Vagina (tissue), 2 donors: ENCODE data around the gene PPP1R15B.

Experiments
- POLR2A ChIP-seq, 2 donors: fragments of 450-650 bp; IDR thresholded peaks; one replicate each; pipeline ENCODE4 v1.6.1; 2017; ENCODE audit warnings: antibody characterized with exemption in 2 of 2, mild to moderate bottlenecking in 2 of 2, moderate library complexity in 2 of 2
- POLR2AphosphoS5 ChIP-seq, 2 donors: sonication (generic); formaldehyde crosslinking; IDR thresholded peaks; one replicate each; pipeline ENCODE4 v1.9.0; 2017; ENCODE audit warnings: antibody characterized with exemption in 2 of 2, mild to moderate bottlenecking in 2 of 2, low read depth in 1 of 2; ENCODE audit not compliant: insufficient read depth in 1 of 2
- TF ChIP-seq, protein P1 (sequence below), 3 experiments: fragments of 450-650 bp in 2 of 3; fragments of 200-600 bp in 1 of 3; sonication (generic) in 1 of 3; IDR thresholded peaks; one replicate each; pipeline ENCODE4 v1.5.1; 2017 to 2019; ENCODE audit warnings: antibody characterized with exemption in 3 of 3, mild to moderate bottlenecking in 2 of 3, moderate library complexity in 2 of 3

DNA sequence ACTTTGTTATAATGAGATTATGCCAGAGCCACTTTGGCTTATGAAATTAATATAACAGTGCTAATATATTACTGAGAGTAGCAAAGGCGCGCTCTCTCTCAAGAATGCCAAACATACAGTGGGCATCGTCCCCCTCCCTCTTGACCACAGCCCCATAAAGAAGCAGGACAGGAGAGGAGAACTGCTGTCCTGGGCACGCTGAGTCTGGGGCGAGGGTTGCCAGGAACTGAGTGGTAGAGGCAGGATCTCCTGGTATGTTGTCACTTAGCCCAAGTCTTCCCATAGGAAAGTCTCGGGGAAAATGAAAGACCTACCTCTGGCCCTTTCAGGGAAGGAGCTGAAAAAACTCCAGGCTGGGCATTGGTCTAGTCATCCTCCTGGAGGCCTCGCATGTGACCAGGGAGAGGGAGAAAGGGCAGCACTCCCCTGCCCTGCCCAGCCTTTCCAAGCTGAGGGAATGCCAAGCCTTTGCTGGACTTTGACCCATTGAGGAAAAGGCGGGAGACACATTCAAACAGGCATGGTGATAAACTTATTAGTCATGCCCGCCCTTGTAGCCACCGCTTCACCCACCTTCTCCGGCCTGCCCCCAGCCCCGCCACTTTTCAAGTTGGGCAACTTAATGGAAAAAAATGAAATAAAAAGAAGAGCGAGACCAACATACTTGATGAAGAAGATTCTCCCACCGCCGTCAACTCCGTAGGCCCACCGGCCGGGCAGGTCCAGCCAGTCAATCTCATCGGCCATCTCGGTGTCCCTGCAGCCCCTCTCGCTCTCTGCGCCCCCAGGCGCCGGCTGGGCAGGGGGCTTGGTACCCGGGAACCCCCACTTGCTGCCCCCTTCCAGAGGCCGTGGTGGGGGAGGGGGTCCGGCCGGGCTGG, 34.5 kb downstream of the PPP1R15B start:
- TF ChIP-seq, protein P1, sequence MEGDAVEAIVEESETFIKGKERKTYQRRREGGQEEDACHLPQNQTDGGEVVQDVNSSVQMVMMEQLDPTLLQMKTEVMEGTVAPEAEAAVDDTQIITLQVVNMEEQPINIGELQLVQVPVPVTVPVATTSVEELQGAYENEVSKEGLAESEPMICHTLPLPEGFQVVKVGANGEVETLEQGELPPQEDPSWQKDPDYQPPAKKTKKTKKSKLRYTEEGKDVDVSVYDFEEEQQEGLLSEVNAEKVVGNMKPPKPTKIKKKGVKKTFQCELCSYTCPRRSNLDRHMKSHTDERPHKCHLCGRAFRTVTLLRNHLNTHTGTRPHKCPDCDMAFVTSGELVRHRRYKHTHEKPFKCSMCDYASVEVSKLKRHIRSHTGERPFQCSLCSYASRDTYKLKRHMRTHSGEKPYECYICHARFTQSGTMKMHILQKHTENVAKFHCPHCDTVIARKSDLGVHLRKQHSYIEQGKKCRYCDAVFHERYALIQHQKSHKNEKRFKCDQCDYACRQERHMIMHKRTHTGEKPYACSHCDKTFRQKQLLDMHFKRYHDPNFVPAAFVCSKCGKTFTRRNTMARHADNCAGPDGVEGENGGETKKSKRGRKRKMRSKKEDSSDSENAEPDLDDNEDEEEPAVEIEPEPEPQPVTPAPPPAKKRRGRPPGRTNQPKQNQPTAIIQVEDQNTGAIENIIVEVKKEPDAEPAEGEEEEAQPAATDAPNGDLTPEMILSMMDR (IDR thresholded peaks at IDR 0.05) = no peak
- TF ChIP-seq POLR2A (IDR thresholded peaks at IDR 0.05) = no peak
- TF ChIP-seq POLR2AphosphoS5 (IDR thresholded peaks at IDR 0.05; ENCODE audit: insufficient read depth in 1 of 2, low read depth in 1 of 2) = no peak
